ENCODE results near the gene TARDBP.
"Not testable (repeated sequence)": the region's sequence is repeated elsewhere in the genome, so short reads cannot be mapped to it uniquely, and the experiment has no call there.

The TARDBP gene

DNA sequence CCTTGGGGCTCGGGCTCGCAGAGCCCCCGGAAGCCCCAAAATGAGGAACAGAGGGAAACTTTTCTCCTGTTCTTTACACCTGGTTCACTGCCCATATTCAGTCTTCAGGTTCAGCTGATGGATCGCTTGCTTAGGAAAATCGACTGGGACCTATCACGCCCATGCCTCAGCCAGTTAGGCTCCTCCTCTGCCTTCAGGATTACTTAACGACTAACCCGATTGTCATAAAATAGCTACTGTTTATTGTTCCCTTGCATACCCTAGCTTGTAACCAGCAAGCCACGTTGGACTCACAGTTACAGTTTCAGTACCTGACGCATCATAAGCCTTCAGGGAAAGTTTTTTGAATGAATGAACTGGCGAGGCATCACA, 692 bp downstream of the TARDBP start:
- Histone ChIP-seq H3K4me1 (ENCODE audit: insufficient read depth, low read length, severe bottlenecking) (peaks cover 22% of the 10 kb centered on the region), H4K20me1 (ENCODE audit: insufficient read depth, low read length) (no peaks in the 10 kb centered on the region), H3K9me3 (ENCODE audit: low read length) (no peaks in the 10 kb centered on the region), H3K27ac (ENCODE audit: low read depth, low read length, poor library complexity, severe bottlenecking) (no peak overlapping the region), H3K36me3 (ENCODE audit: insufficient read depth, low read length) (peaks cover 49% of the 10 kb centered on the region), H3K9me2 (ENCODE audit: low read depth, low read length) (no peaks in the 10 kb centered on the region), H3F3A (ENCODE audit: insufficient read depth, low read length) (no peaks in the 10 kb centered on the region), H3K9ac (ENCODE audit: low read length) (peak overlapping the region; percentile 89), H2AFZ (ENCODE audit: low read length) (no peak overlapping the region), H3K4me3 (ENCODE audit: low read depth, low read length, poor library complexity, severe bottlenecking) (peak overlapping the region; percentile 87), H3K27me3 (ENCODE audit: insufficient read depth, low read length) (no peaks in the 10 kb centered on the region), H3K4me2 (ENCODE audit: low read length) (peak overlapping the region; percentile 97), H3K79me2 (ENCODE audit: insufficient read depth, low read length) (peaks cover 24% of the 10 kb centered on the region)
- TF ChIP-seq, protein P1, sequence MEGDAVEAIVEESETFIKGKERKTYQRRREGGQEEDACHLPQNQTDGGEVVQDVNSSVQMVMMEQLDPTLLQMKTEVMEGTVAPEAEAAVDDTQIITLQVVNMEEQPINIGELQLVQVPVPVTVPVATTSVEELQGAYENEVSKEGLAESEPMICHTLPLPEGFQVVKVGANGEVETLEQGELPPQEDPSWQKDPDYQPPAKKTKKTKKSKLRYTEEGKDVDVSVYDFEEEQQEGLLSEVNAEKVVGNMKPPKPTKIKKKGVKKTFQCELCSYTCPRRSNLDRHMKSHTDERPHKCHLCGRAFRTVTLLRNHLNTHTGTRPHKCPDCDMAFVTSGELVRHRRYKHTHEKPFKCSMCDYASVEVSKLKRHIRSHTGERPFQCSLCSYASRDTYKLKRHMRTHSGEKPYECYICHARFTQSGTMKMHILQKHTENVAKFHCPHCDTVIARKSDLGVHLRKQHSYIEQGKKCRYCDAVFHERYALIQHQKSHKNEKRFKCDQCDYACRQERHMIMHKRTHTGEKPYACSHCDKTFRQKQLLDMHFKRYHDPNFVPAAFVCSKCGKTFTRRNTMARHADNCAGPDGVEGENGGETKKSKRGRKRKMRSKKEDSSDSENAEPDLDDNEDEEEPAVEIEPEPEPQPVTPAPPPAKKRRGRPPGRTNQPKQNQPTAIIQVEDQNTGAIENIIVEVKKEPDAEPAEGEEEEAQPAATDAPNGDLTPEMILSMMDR (IDR thresholded peaks at IDR 0.05; ENCODE audit: low read length), result no peak
- TF ChIP-seq EZH2 (IDR thresholded peaks at IDR 0.05; ENCODE audit: borderline replicate concordance, low read length), result no peak

DNA sequence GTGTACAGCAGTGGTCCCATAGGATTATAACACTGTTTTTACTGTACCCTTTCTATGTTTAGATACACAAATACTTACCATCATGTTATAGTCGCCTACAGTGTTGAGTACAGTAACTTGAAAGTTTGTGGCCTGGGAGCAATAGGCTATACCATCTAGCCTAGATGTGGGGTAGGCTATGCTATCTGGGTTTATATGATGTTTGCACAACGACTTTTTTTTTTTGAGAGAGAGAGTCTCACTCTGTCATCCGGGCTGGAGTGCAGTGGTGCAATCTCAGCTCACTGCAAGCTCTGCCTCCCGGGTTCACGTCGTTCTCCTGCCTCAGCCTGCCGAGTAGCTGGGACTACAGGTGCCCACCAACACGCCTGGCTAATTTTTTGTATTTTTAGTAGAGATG, 6.9 kb downstream of the TARDBP start:
- not testable (repeated sequence) for H3K9me3 ChIP-seq (ENCODE audit: low read length); H3K9ac ChIP-seq (ENCODE audit: low read length); H3K9me2 ChIP-seq (ENCODE audit: low read depth, low read length); H4K20me1 ChIP-seq (ENCODE audit: insufficient read depth, low read length); H3K79me2 ChIP-seq (ENCODE audit: insufficient read depth, low read length); H3K4me1 ChIP-seq (ENCODE audit: insufficient read depth, low read length, severe bottlenecking); H3K27ac ChIP-seq (ENCODE audit: low read depth, low read length, poor library complexity, severe bottlenecking); H3K27me3 ChIP-seq (ENCODE audit: insufficient read depth, low read length); H3K4me3 ChIP-seq (ENCODE audit: low read depth, low read length, poor library complexity, severe bottlenecking); H3F3A ChIP-seq (ENCODE audit: insufficient read depth, low read length); H2AFZ ChIP-seq (ENCODE audit: low read length); H3K4me2 ChIP-seq (ENCODE audit: low read length)
- H3K36me3 ChIP-seq (ENCODE audit: insufficient read depth, low read length), result peaks cover 96% of the 10 kb centered on the region

DNA sequence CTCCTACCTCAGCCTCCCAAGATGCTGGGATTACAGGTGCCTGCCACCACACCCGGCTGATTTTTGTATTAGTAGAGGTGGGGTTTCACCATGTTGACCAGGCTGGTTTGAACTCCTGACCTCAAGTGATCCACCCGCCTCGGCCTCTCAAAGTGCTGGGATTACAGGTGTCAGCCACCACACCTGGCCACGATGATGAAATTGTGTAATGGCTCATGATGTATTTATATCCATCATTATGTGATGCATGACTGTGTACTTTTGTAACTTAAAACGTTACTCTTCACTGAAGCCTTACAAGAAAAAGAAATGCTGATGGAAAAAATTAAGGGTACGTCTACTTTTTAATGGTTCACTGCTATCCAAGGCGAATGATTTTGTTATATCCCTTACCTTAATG, 7.5 kb downstream of the TARDBP start:
- Histone ChIP-seq H3F3A (ENCODE audit: insufficient read depth, low read length) (no peaks in the 10 kb centered on the region), H3K9me2 (ENCODE audit: low read depth, low read length) (no peaks in the 10 kb centered on the region), H3K27me3 (ENCODE audit: insufficient read depth, low read length) (no peaks in the 10 kb centered on the region), H3K27ac (ENCODE audit: low read depth, low read length, poor library complexity, severe bottlenecking) (no peak overlapping the region), H3K36me3 (ENCODE audit: insufficient read depth, low read length) (peaks cover 96% of the 10 kb centered on the region), H4K20me1 (ENCODE audit: insufficient read depth, low read length) (no peaks in the 10 kb centered on the region), H3K9me3 (ENCODE audit: low read length) (no peaks in the 10 kb centered on the region), H3K9ac (ENCODE audit: low read length) (no peak overlapping the region), H2AFZ (ENCODE audit: low read length) (no peak overlapping the region), H3K79me2 (ENCODE audit: insufficient read depth, low read length) (peaks cover 4% of the 10 kb centered on the region; the same call in 1 of the 2 replicates), H3K4me3 (ENCODE audit: low read depth, low read length, poor library complexity, severe bottlenecking) (no peak overlapping the region), H3K4me2 (ENCODE audit: low read length) (no peak overlapping the region), H3K4me1 (ENCODE audit: insufficient read depth, low read length, severe bottlenecking) (no peaks in the 10 kb centered on the region)
- TF ChIP-seq EZH2 (IDR thresholded peaks at IDR 0.05; ENCODE audit: borderline replicate concordance, low read length), result no peak
- TF ChIP-seq, protein P1 (IDR thresholded peaks at IDR 0.05; ENCODE audit: low read length), result no peak

DNA sequence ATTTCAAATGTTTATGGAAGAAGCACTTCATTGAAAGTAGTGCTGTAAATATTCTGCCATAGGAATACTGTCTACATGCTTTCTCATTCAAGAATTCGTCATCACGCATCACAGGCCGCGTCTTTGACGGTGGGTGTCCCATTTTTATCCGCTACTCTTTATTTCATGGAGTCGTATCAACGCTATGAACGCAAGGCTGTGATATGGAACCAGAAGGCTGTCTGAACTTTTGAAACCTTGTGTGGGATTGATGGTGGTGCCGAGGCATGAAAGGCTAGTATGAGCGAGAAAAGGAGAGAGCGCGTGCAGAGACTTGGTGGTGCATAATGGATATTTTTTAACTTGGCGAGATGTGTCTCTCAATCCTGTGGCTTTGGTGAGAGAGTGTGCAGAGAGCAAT, 10.7 kb downstream of the TARDBP start:
- Histone ChIP-seq H3K27ac (ENCODE audit: low read depth, low read length, poor library complexity, severe bottlenecking) (no peak overlapping the region), H2AFZ (ENCODE audit: low read length) (no peak overlapping the region), H3K36me3 (ENCODE audit: insufficient read depth, low read length) (peaks cover 94% of the 10 kb centered on the region), H3K9ac (ENCODE audit: low read length) (no peak overlapping the region), H3K4me3 (ENCODE audit: low read depth, low read length, poor library complexity, severe bottlenecking) (no peak overlapping the region), H3K79me2 (ENCODE audit: insufficient read depth, low read length) (no peaks in the 10 kb centered on the region), H3K4me2 (ENCODE audit: low read length) (no peak overlapping the region), H3K27me3 (ENCODE audit: insufficient read depth, low read length) (no peaks in the 10 kb centered on the region), H3K9me3 (ENCODE audit: low read length) (no peaks in the 10 kb centered on the region), H3K9me2 (ENCODE audit: low read depth, low read length) (no peaks in the 10 kb centered on the region), H4K20me1 (ENCODE audit: insufficient read depth, low read length) (no peaks in the 10 kb centered on the region), H3K4me1 (ENCODE audit: insufficient read depth, low read length, severe bottlenecking) (no peaks in the 10 kb centered on the region), H3F3A (ENCODE audit: insufficient read depth, low read length) (no peaks in the 10 kb centered on the region)
- no peak for TF ChIP-seq EZH2 (IDR thresholded peaks at IDR 0.05; ENCODE audit: borderline replicate concordance, low read length)
- TF ChIP-seq, protein P1 (IDR thresholded peaks at IDR 0.05; ENCODE audit: low read length), result no peak

All from OCI-LY1 (cell line).